Stomach (tissue), 9 donors: ENCODE data around the gene PRRT1B. TPM values are rescaled to one million over a fixed set of nuclear protein-coding genes. Genes with fewer than 3 reads are reported as not detected.
"Not testable (repeated sequence)": the region's sequence is repeated elsewhere in the genome, so short reads cannot be mapped to it uniquely, and the experiment has no call there.

Experiments used
- DNase-seq, 2 donors: peaks; one replicate each; pipeline versions ENCODE4 v3.0.0 to v3.0.0-alpha.2; 2013 to 2019
- H3K27ac ChIP-seq, 5 donors: fragments of 200-600 bp in 4 of 5; sonication (generic) in 4 of 5; one replicate each; pipeline ENCODE4 v1.5.1; 2013 to 2019; ENCODE audit warnings: mild to moderate bottlenecking in 1 of 5, moderate library complexity in 1 of 5
- H3K27me3 ChIP-seq, 3 donors: fragments of 200-600 bp; sonication (generic); one replicate each; pipeline ENCODE4 v1.5.1; 2017 to 2019; ENCODE audit warnings: mixed run types in 1 of 3
- H3K36me3 ChIP-seq, 4 donors: fragments of 200-600 bp; sonication (generic); 1 replicate in 3 of 4; 2 replicates in 1 of 4; pipeline ENCODE4 v1.5.1; 2016 to 2019
- H3K4me1 ChIP-seq, 4 donors: fragments of 200-600 bp; sonication (generic); one replicate each; pipeline ENCODE4 v1.5.1; 2016 to 2019
- H3K4me3 ChIP-seq, 4 donors: fragments of 200-600 bp; sonication (generic) in 3 of 4; one replicate each; pipeline ENCODE4 v1.5.1; 2016 to 2019; ENCODE audit warnings: mild to moderate bottlenecking in 1 of 4
- H3K9me3 ChIP-seq, 4 donors: fragments of 200-600 bp; sonication (generic); one replicate each; pipeline ENCODE4 v1.5.1; 2016 to 2019
- EP300 ChIP-seq: sonication (generic); formaldehyde crosslinking; IDR thresholded peaks from one replicate; pipeline ENCODE4 v1.6.1; 2017; ENCODE audit warnings: antibody characterized with exemption
- POLR2A ChIP-seq, 4 donors: fragments of 450-650 bp; IDR thresholded peaks; one replicate each; pipeline ENCODE4 v1.6.1; 2016; ENCODE audit warnings: antibody characterized with exemption in 4 of 4, control low read depth in 2 of 4, mild to moderate bottlenecking in 1 of 4, moderate library complexity in 1 of 4
- POLR2AphosphoS5 ChIP-seq, 3 donors: sonication (generic); formaldehyde crosslinking; IDR thresholded peaks; one replicate each; pipeline ENCODE4 v1.6.1; 2016; ENCODE audit warnings: antibody characterized with exemption in 3 of 3
- WGBS, 5 donors: extraction: QIAGEN DNeasy Blood & Tissue Kit in 3 of 5; methylation state at CpG; one replicate each; pipeline versions ENCODE4 v1.1.5 to v1.1.7; 2013 to 2018; 5-methylcytosine and 5-hydroxymethylcytosine counted together
- intact Hi-C: fragments of 100-400 bp; cut with DNase I; formaldehyde crosslinking; loops from one replicate; pipeline ENCODE4 v1.15.1; 2023; ENCODE audit warnings: low total_unique reads
- polyA plus RNA-seq, 3 donors: library from polyadenylated mRNA; stranded (reverse); fragments of 200-250 nt; gene quantifications; one replicate each; pipeline ENCODE4 v1.2.3, GENCODE V29; 2013
- total RNA-seq, 5 donors: library from RNA; depleted of rRNA; stranded (reverse); fragments of >200 nt; gene quantifications; one replicate each; pipeline versions ENCODE4 v1.1.0 to v1.2.3, GENCODE V29; 2014 to 2016
- TF ChIP-seq, protein P1 (sequence below), 7 experiments: fragments of 450-650 bp in 4 of 7; fragments of 200-600 bp in 3 of 7; sonication (generic) in 3 of 7; IDR thresholded peaks; one replicate each; pipeline ENCODE4 v1.5.1; 2016 to 2019; ENCODE audit warnings: antibody characterized with exemption in 7 of 7, control low read depth in 2 of 7, mild to moderate bottlenecking in 1 of 7
- donor health status: healthy with polysubstance abuse.
- donor health status: Bipolar disorder and iron deficiency.
- donor health status: healthy.

PRRT1B gene
- total and polyA plus RNA-seq, 8 donors = 0.48 to 10.9 (median 1.6) TPM; not detected in 2

DNA sequence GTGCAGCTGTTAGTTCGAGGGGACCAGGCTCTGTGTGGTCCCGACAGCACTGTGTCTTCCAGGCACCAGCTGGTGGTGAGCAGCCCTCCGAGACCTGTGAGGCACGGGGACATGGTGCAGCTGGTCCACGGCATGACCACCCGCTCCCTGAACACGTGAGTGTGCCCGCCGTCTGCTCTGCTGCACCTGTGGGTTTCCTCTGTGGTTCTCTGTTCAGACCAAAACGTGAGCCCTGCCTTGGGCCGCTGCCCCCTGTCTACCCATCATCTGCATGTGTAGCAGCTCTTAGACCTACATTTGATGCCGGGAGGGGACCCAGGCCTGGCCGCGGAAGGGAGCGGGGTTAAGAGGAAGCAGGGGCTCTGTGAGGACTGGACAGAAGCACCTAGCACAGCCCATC is 32.1 kb upstream of the PRRT1B start:
- H3K27ac ChIP-seq = no peak overlapping the region
- no peak for TF ChIP-seq POLR2AphosphoS5 (IDR thresholded peaks at IDR 0.05)
- no peak for TF ChIP-seq POLR2A (IDR thresholded peaks at IDR 0.05)
- no peak for TF ChIP-seq EP300
- TF ChIP-seq, protein P1, sequence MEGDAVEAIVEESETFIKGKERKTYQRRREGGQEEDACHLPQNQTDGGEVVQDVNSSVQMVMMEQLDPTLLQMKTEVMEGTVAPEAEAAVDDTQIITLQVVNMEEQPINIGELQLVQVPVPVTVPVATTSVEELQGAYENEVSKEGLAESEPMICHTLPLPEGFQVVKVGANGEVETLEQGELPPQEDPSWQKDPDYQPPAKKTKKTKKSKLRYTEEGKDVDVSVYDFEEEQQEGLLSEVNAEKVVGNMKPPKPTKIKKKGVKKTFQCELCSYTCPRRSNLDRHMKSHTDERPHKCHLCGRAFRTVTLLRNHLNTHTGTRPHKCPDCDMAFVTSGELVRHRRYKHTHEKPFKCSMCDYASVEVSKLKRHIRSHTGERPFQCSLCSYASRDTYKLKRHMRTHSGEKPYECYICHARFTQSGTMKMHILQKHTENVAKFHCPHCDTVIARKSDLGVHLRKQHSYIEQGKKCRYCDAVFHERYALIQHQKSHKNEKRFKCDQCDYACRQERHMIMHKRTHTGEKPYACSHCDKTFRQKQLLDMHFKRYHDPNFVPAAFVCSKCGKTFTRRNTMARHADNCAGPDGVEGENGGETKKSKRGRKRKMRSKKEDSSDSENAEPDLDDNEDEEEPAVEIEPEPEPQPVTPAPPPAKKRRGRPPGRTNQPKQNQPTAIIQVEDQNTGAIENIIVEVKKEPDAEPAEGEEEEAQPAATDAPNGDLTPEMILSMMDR (IDR thresholded peaks at IDR 0.05) = no peak
- peaks cover 34 to 95% (median 95%) of the 10 kb centered on the region in 4 donors for H3K36me3 ChIP-seq
- H3K4me1 ChIP-seq = peaks cover 0 to 9% (median 4%) of the 10 kb centered on the region in 4 donors
- no peaks in the 10 kb centered on the region for H3K27me3 ChIP-seq
- H3K9me3 ChIP-seq = no peaks in the 10 kb centered on the region
- intact Hi-C loops = no loop called here
- 89 to 95% (median 91%) methylated on average over 15 of the region's 15 CpGs for WGBS, 5 donors
- no peak for DNase-seq
- H3K4me3 ChIP-seq = no peak overlapping the region

- 80 to 88% (median 84%) methylated on average over 7 to 12 of the region's 12 CpGs for WGBS, 5 donors
- H3K4me3 ChIP-seq, H3K9me3 ChIP-seq: not testable (repeated sequence)
Measured at GRCh38 chr9:131515559-131516031, 29.7 kb upstream of the PRRT1B start.

DNA sequence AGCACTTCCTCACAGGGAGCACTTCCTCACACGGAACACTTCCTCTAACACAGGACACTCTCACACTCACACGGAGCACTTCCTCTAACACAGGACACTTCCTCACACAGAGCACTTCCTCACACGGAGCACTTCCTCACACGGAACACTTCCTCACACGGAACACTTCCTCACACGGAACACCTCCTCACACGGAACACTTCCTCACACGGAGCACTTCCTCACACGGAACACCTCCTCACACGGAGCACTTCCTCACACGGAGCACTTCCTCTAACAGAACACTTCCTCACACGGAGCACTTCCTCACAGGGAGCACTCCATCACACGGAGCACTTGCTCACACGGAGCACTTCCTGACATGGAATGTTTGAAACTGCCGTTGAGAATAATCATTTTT is 29.2 kb upstream of the PRRT1B start:
- WGBS, 5 donors = 79 to 91% (median 83%) methylated on average over 6 to 15 of the region's 15 CpGs
- intact Hi-C loops = no loop called here
- Histone ChIP-seq H3K27me3 (no peaks in the 10 kb centered on the region), H3K4me1 (peaks cover 0 to 13% (median 4%) of the 10 kb centered on the region in 4 donors), H3K27ac (no peak overlapping the region), H3K4me3 (no peak overlapping the region), H3K36me3 (peaks cover 53 to 100% (median 99%) of the 10 kb centered on the region in 4 donors), H3K9me3 (no peaks in the 10 kb centered on the region)
- TF ChIP-seq, protein P1 (IDR thresholded peaks at IDR 0.05) = no peak
- TF ChIP-seq EP300 (no peak), POLR2A (IDR thresholded peaks at IDR 0.05) (no peak), POLR2AphosphoS5 (IDR thresholded peaks at IDR 0.05) (no peak)
- no peak for DNase-seq

More at GRCh38 chr9:131515559-131516031, 29.7 kb upstream of the PRRT1B start:
- Histone ChIP-seq H3K36me3 (peaks cover 53 to 100% (median 99%) of the 10 kb centered on the region in 4 donors), H3K4me1 (peaks cover 0 to 13% (median 4%) of the 10 kb centered on the region in 4 donors)
- intact Hi-C loops, H3K27me3 ChIP-seq, H3K27ac ChIP-seq, DNase-seq: not testable (repeated sequence)

GRCh38 chr9:131516930-131517329 is 28.4 kb upstream of the PRRT1B start:
- Histone ChIP-seq H3K27me3 (no peaks in the 10 kb centered on the region), H3K27ac (peak overlapping the region in 1 of 5 donors; percentile 65), H3K4me3 (no peak overlapping the region), H3K4me1 (peaks cover 0 to 13% (median 0%) of the 10 kb centered on the region in 4 donors), H3K36me3 (peaks cover 59 to 100% (median 99%) of the 10 kb centered on the region in 4 donors), H3K9me3 (no peaks in the 10 kb centered on the region)
- TF ChIP-seq POLR2AphosphoS5 (IDR thresholded peaks at IDR 0.05) (no peak), EP300 (no peak), POLR2A (IDR thresholded peaks at IDR 0.05) (no peak)
- TF ChIP-seq, protein P1 (IDR thresholded peaks at IDR 0.05) = no peak
- WGBS, 5 donors = 93 to 98% (median 96%) methylated on average over 9 of the region's 9 CpGs
- intact Hi-C loops = no loop called here
- DNase-seq = no peak

DNA sequence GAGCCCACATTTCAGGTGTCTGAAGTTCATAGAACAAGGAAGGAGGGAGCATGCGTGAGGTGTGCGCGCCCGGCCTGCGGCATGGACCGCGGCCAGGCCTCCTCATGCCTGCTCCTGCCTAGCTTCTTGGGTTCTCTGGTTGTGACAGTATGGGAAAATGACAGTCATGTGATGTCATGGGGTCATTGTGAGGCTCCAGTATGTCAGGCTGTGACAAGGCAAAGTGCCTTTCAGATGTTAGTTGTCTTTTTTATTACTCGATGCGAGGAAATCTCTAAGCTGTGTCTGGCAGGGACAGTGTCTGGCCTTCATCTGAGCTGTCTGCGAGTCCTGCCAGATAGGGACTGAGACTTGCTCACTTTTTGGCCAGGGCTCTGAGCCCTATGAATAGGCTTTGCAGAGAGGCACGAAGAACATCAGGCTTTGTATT is 27.5 kb upstream of the PRRT1B start:
- 76 to 97% (median 93%) methylated on average over 11 of the region's 11 CpGs for WGBS, 5 donors
- DNase-seq = peak in 1 of 2 donors; percentile 39
- Histone ChIP-seq H3K27ac (peak overlapping the region in 3 of 5 donors; percentile 23 to 65 (median 27)), H3K36me3 (peaks cover 67 to 100% (median 99%) of the 10 kb centered on the region in 4 donors), H3K27me3 (no peaks in the 10 kb centered on the region), H3K4me1 (peaks cover 0 to 13% (median 0%) of the 10 kb centered on the region in 4 donors), H3K9me3 (no peaks in the 10 kb centered on the region), H3K4me3 (no peak overlapping the region)
- intact Hi-C loops = no loop called here
- TF ChIP-seq POLR2AphosphoS5 (IDR thresholded peaks at IDR 0.05) (peak in 1 of 3 donors; percentile 75), EP300 (no peak)
